Measurements from ENCODE around the gene CPSF4L.

GRCh38 chr17:73293031-73293430 is 31.4 kb upstream of the CPSF4L start:
- TF ChIP-seq POLR2AphosphoS5 (IDR thresholded peaks at IDR 0.05; ENCODE audit: insufficient read depth, low read depth, low read length) (no peak), POLR2A (IDR thresholded peaks at IDR 0.05; ENCODE audit: low read depth, low read length) (no peak), MYC (IDR thresholded peaks at IDR 0.05; ENCODE audit: low read depth, low read length) (no peak), CTCF (IDR thresholded peaks at IDR 0.05; ENCODE audit: extremely low read depth in 1 of 2, insufficient read depth in 1 of 2, low read depth in 1 of 2, low read length in 2 of 2) (no peak), MAX (IDR thresholded peaks at IDR 0.05; ENCODE audit: insufficient read depth, insufficient read length) (no peak)

All from endothelial cell of umbilical vein (primary cell).